Muscle of leg (tissue), 11 donors: ENCODE measurements around the gene TRIM44. TPM values are rescaled to one million over a fixed set of nuclear protein-coding genes. Genes with fewer than 3 reads are reported as not detected.
A peak's percentile ranks its signal among the peaks of the same experiment; 100 is the strongest.
"Not testable (repeated sequence)": the region's sequence is repeated elsewhere in the genome, so short reads cannot be mapped to it uniquely, and the experiment has no call there.

Source experiments
- DNase-seq: peaks from one replicate; pipeline ENCODE4 v3.0.0; 2013
- H3K27ac ChIP-seq: one replicate; pipeline ENCODE4 v1.5.1; 2013; ENCODE audit warnings: mild to moderate bottlenecking, low read length, control low read depth
- H3K27me3 ChIP-seq: one replicate; pipeline ENCODE4 v1.6.1; 2013; ENCODE audit warnings: low read length; ENCODE audit not compliant: control insufficient read depth, insufficient read depth
- H3K36me3 ChIP-seq: one replicate; pipeline ENCODE4 v1.6.1; 2013; ENCODE audit warnings: low read length; ENCODE audit not compliant: control insufficient read depth, insufficient read depth
- H3K4me1 ChIP-seq: one replicate; pipeline ENCODE4 v1.6.1; 2013; ENCODE audit warnings: low read length; ENCODE audit not compliant: control insufficient read depth, insufficient read depth
- H3K4me3 ChIP-seq: one replicate; pipeline ENCODE4 v1.5.1; 2013; ENCODE audit warnings: low read length, control low read depth
- H3K9me3 ChIP-seq: replicated peaks from 2 replicates; pipeline ENCODE4 v1.6.1; 2013; ENCODE audit warnings: low read depth, low read length; ENCODE audit not compliant: control insufficient read depth
- WGBS: methylation state at CpG from one replicate; pipeline ENCODE4 v1.1.5; 2013; ENCODE audit warnings: missing lambda C conversion rate; ENCODE audit not compliant: insufficient coverage; 5-methylcytosine and 5-hydroxymethylcytosine counted together
- polyA plus RNA-seq, 8 donors: library from polyadenylated mRNA; unstranded; fragments of 120-200 nt; gene quantifications; one replicate each; pipeline versions ENCODE4 v1.2.1 to v1.2.3, GENCODE V29; 2013; ENCODE audit warnings: inconsistent platforms in 1 of 8, low replicate concordance in 1 of 8; ENCODE audit not compliant: insufficient read length in 8 of 8, insufficient read depth in 1 of 8
- total RNA-seq: library from RNA; stranded (reverse); fragments of 120-200 nt; gene quantifications from one replicate; pipeline ENCODE4 v1.2.4, GENCODE V29; 2013

The TRIM44 gene
- total and polyA plus RNA-seq, 9 donors = 20.0 to 50.2 (median 37.3) TPM

GRCh38 chr11:35667257-35667656 is 4.7 kb downstream of the TRIM44 start:
- no peak overlapping the region for H3K4me3 ChIP-seq
- H3K4me1 ChIP-seq = peaks cover 8% of the 10 kb centered on the region
- H3K27me3 ChIP-seq = no peaks in the 10 kb centered on the region
- no peak for DNase-seq
- peaks cover 27% of the 10 kb centered on the region for H3K9me3 ChIP-seq
- H3K27ac ChIP-seq = no peak overlapping the region
- H3K36me3 ChIP-seq = no peaks in the 10 kb centered on the region
- WGBS = no CpG with 5 or more reads among the region's 1 CpG

GRCh38 chr11:35668350-35668749 is 5.8 kb downstream of the TRIM44 start:
- no CpG with 5 or more reads among the region's 3 CpGs for WGBS
- H3K27ac ChIP-seq, H3K36me3 ChIP-seq, H3K27me3 ChIP-seq, H3K4me1 ChIP-seq, DNase-seq, H3K4me3 ChIP-seq: not testable (repeated sequence)
- peaks cover 27% of the 10 kb centered on the region for H3K9me3 ChIP-seq

- Histone ChIP-seq H3K27me3 (no peaks in the 10 kb centered on the region), H3K27ac (no peak overlapping the region), H3K4me3 (no peak overlapping the region), H3K4me1 (peaks cover 8% of the 10 kb centered on the region), H3K9me3 (peaks cover 7% of the 10 kb centered on the region), H3K36me3 (no peaks in the 10 kb centered on the region)
- no CpG with 5 or more reads among the region's 3 CpGs for WGBS
- no peak for DNase-seq
These were observed 9.0 kb downstream of the TRIM44 start for GRCh38 chr11:35671396-35672127.

GRCh38 chr11:35672608-35673007 is 10.0 kb downstream of the TRIM44 start:
- 100% methylated on average over 1 of the region's 3 CpGs for WGBS
- Histone ChIP-seq H3K4me1 (peaks cover 8% of the 10 kb centered on the region), H3K27me3 (no peaks in the 10 kb centered on the region), H3K4me3 (no peak overlapping the region), H3K9me3 (peaks cover 2% of the 10 kb centered on the region), H3K36me3 (no peaks in the 10 kb centered on the region), H3K27ac (no peak overlapping the region)
- no peak for DNase-seq

GRCh38 chr11:35675901-35676610 is 13.5 kb downstream of the TRIM44 start:
- peak; percentile 46 for DNase-seq
- peak overlapping the region; percentile 77 for H3K27ac ChIP-seq
- no peaks in the 10 kb centered on the region for H3K36me3 ChIP-seq
- H3K4me1 ChIP-seq = peaks cover 8% of the 10 kb centered on the region
- no CpG with 5 or more reads among the region's 1 CpG for WGBS
- no peaks in the 10 kb centered on the region for H3K27me3 ChIP-seq
- H3K4me3 ChIP-seq = no peak overlapping the region
- no peaks in the 10 kb centered on the region for H3K9me3 ChIP-seq

GRCh38 chr11:35676611-35676965 is 14.0 kb downstream of the TRIM44 start:
- H3K36me3 ChIP-seq = no peaks in the 10 kb centered on the region
- no peaks in the 10 kb centered on the region for H3K27me3 ChIP-seq
- no peak overlapping the region for H3K4me3 ChIP-seq
- peak overlapping the region; percentile 77 for H3K27ac ChIP-seq
- WGBS = 83% methylated on average over 1 of the region's 1 CpG
- H3K4me1 ChIP-seq = peaks cover 8% of the 10 kb centered on the region
- no peaks in the 10 kb centered on the region for H3K9me3 ChIP-seq
- DNase-seq = no peak

GRCh38 chr11:35677904-35678303 is 15.3 kb downstream of the TRIM44 start:
- Histone ChIP-seq H3K27ac (no peak overlapping the region), H3K27me3 (no peaks in the 10 kb centered on the region), H3K4me1 (peaks cover 21% of the 10 kb centered on the region), H3K36me3 (no peaks in the 10 kb centered on the region), H3K4me3 (no peak overlapping the region), H3K9me3 (no peaks in the 10 kb centered on the region)
- WGBS = 100% methylated on average over 1 of the region's 1 CpG
- DNase-seq = no peak

GRCh38 chr11:35678471-35678870 is 15.9 kb downstream of the TRIM44 start:
- Histone ChIP-seq H3K4me1 (peaks cover 23% of the 10 kb centered on the region), H3K27me3 (no peaks in the 10 kb centered on the region), H3K36me3 (no peaks in the 10 kb centered on the region), H3K9me3 (no peaks in the 10 kb centered on the region), H3K4me3 (no peak overlapping the region), H3K27ac (no peak overlapping the region)
- no peak for DNase-seq
- WGBS = 100% methylated on average over 1 of the region's 4 CpGs

- peaks cover 23% of the 10 kb centered on the region for H3K4me1 ChIP-seq
- H3K36me3 ChIP-seq = no peaks in the 10 kb centered on the region
- WGBS = no CpG with 5 or more reads among the region's 1 CpG
- no peak overlapping the region for H3K27ac ChIP-seq
- H3K9me3 ChIP-seq = no peaks in the 10 kb centered on the region
- no peak for DNase-seq
- H3K27me3 ChIP-seq = no peaks in the 10 kb centered on the region
- H3K4me3 ChIP-seq = no peak overlapping the region
These were observed 16.4 kb downstream of the TRIM44 start for GRCh38 chr11:35678975-35679374.

- H3K27me3 ChIP-seq = no peaks in the 10 kb centered on the region
- no peak for DNase-seq
- no peak overlapping the region for H3K27ac ChIP-seq
- H3K36me3 ChIP-seq = no peaks in the 10 kb centered on the region
- no CpG with 5 or more reads among the region's 1 CpG for WGBS
- H3K4me1 ChIP-seq = peaks cover 20% of the 10 kb centered on the region
- no peaks in the 10 kb centered on the region for H3K9me3 ChIP-seq
- no peak overlapping the region for H3K4me3 ChIP-seq
These were observed 17.9 kb downstream of the TRIM44 start for GRCh38 chr11:35680506-35680905.
